ENCODE measurements around the gene PLA2G4D. TPM values are rescaled to one million over a fixed set of nuclear protein-coding genes. Genes with fewer than 3 reads are reported as not detected.

Gene PLA2G4D
- total RNA-seq, 1 donor from 2014 or later = 26.5 TPM

- no peaks in the 10 kb centered on the region for H3K36me3 ChIP-seq
- H3K27ac ChIP-seq = no peak overlapping the region
- DNase-seq (ENCODE audit: extremely low spot score in 2 of 2) = no peak
- H3K9me3 ChIP-seq = no peaks in the 10 kb centered on the region
- intact Hi-C loops (cut with DNase I) = no loop called here
- H3K27me3 ChIP-seq = no peaks in the 10 kb centered on the region
- no peaks in the 10 kb centered on the region for H3K4me1 ChIP-seq
- H3K4me3 ChIP-seq = no peak overlapping the region
- TF ChIP-seq CTCF (IDR thresholded peaks at IDR 0.05) (no peak), POLR2AphosphoS5 (IDR thresholded peaks at IDR 0.05; ENCODE audit: insufficient read depth in 1 of 2, low read depth in 1 of 2) (no peak), POLR2A (IDR thresholded peaks at IDR 0.05) (no peak)
These were observed 13.1 kb upstream of the PLA2G4D start for GRCh38 chr15:42107473-42107872.

GRCh38 chr15:42106288-42106687 is 11.9 kb upstream of the PLA2G4D start:
- no peak overlapping the region for H3K4me3 ChIP-seq
- intact Hi-C loops (cut with DNase I) = no loop called here
- DNase-seq (ENCODE audit: extremely low spot score in 2 of 2) = no peak
- H3K27ac ChIP-seq = no peak overlapping the region
- H3K4me1 ChIP-seq = no peaks in the 10 kb centered on the region
- no peaks in the 10 kb centered on the region for H3K9me3 ChIP-seq
- H3K27me3 ChIP-seq = no peaks in the 10 kb centered on the region
- TF ChIP-seq POLR2AphosphoS5 (IDR thresholded peaks at IDR 0.05; ENCODE audit: insufficient read depth in 1 of 2, low read depth in 1 of 2) (no peak), CTCF (IDR thresholded peaks at IDR 0.05) (no peak), POLR2A (IDR thresholded peaks at IDR 0.05) (no peak)
- no peaks in the 10 kb centered on the region for H3K36me3 ChIP-seq

GRCh38 chr15:42104095-42104891 is 9.9 kb upstream of the PLA2G4D start:
- no peak for DNase-seq (ENCODE audit: extremely low spot score in 2 of 2)
- intact Hi-C loops (cut with DNase I) = no loop called here
- TF ChIP-seq POLR2AphosphoS5 (IDR thresholded peaks at IDR 0.05; ENCODE audit: insufficient read depth in 1 of 2, low read depth in 1 of 2) (no peak), CTCF (IDR thresholded peaks at IDR 0.05) (no peak), POLR2A (IDR thresholded peaks at IDR 0.05) (no peak)
- no peaks in the 10 kb centered on the region for H3K9me3 ChIP-seq
- H3K27ac ChIP-seq = no peak overlapping the region
- no peaks in the 10 kb centered on the region for H3K4me1 ChIP-seq
- no peak overlapping the region for H3K4me3 ChIP-seq
- no peaks in the 10 kb centered on the region for H3K27me3 ChIP-seq
- no peaks in the 10 kb centered on the region for H3K36me3 ChIP-seq

GRCh38 chr15:42102646-42103235 is 8.4 kb upstream of the PLA2G4D start:
- Histone ChIP-seq H3K9me3 (no peaks in the 10 kb centered on the region), H3K4me3 (no peak overlapping the region), H3K27me3 (no peaks in the 10 kb centered on the region), H3K27ac (no peak overlapping the region), H3K4me1 (no peaks in the 10 kb centered on the region), H3K36me3 (no peaks in the 10 kb centered on the region)
- TF ChIP-seq POLR2A (IDR thresholded peaks at IDR 0.05) (no peak), POLR2AphosphoS5 (IDR thresholded peaks at IDR 0.05; ENCODE audit: insufficient read depth in 1 of 2, low read depth in 1 of 2) (no peak), CTCF (IDR thresholded peaks at IDR 0.05) (no peak)
- intact Hi-C loops (cut with DNase I) = no loop called here
- DNase-seq (ENCODE audit: extremely low spot score in 2 of 2) = no peak

GRCh38 chr15:42101861-42102260 is 7.5 kb upstream of the PLA2G4D start:
- H3K27ac ChIP-seq = no peak overlapping the region
- no peak for DNase-seq (ENCODE audit: extremely low spot score in 2 of 2)
- H3K9me3 ChIP-seq = no peaks in the 10 kb centered on the region
- intact Hi-C loops (cut with DNase I) = no loop called here
- H3K4me1 ChIP-seq = no peaks in the 10 kb centered on the region
- no peak for TF ChIP-seq CTCF (IDR thresholded peaks at IDR 0.05)
- TF ChIP-seq POLR2AphosphoS5 (IDR thresholded peaks at IDR 0.05; ENCODE audit: insufficient read depth in 1 of 2, low read depth in 1 of 2) = no peak
- no peak for TF ChIP-seq POLR2A (IDR thresholded peaks at IDR 0.05)
- H3K4me3 ChIP-seq = no peak overlapping the region
- no peaks in the 10 kb centered on the region for H3K36me3 ChIP-seq
- no peaks in the 10 kb centered on the region for H3K27me3 ChIP-seq
